Glutamatergic neuron (in vitro differentiated cells): ENCODE data around the gene EBNA1BP2. TPM values are rescaled to one million over a fixed set of nuclear protein-coding genes. Genes with fewer than 3 reads are reported as not detected.
"Not testable (repeated sequence)": the region's sequence is repeated elsewhere in the genome, so short reads cannot be mapped to it uniquely, and the experiment has no call there.

Source experiments
- DNase-seq: peaks from one replicate; pipeline ENCODE4 v3.0.0; 2022
- H3K27ac Mint-ChIP-seq: one replicate; pipeline ENCODE4 v1.8.0; 2020; ENCODE audit warnings: mild to moderate bottlenecking, mixed read lengths, inconsistent platforms; ENCODE audit not compliant: unreplicated experiment
- H3K27me3 Mint-ChIP-seq: one replicate; pipeline ENCODE4 v1.8.0; 2020; ENCODE audit warnings: mild to moderate bottlenecking, moderate library complexity, mixed read lengths, inconsistent platforms; ENCODE audit not compliant: unreplicated experiment
- H3K36me3 Mint-ChIP-seq: one replicate; pipeline ENCODE4 v1.8.0; 2020; ENCODE audit warnings: mild to moderate bottlenecking, mixed read lengths, inconsistent platforms; ENCODE audit not compliant: unreplicated experiment
- H3K4me1 Mint-ChIP-seq: one replicate; pipeline ENCODE4 v1.8.0; 2020; ENCODE audit warnings: mild to moderate bottlenecking, low read depth, mixed read lengths, inconsistent platforms; ENCODE audit not compliant: unreplicated experiment
- H3K4me3 Mint-ChIP-seq: one replicate; pipeline ENCODE4 v1.8.0; 2020; ENCODE audit warnings: mild to moderate bottlenecking, mixed read lengths, inconsistent platforms; ENCODE audit not compliant: unreplicated experiment
- H3K9me3 Mint-ChIP-seq: one replicate; pipeline ENCODE4 v1.8.0; 2020; ENCODE audit warnings: mild to moderate bottlenecking, moderate library complexity, mixed read lengths, inconsistent platforms; ENCODE audit not compliant: unreplicated experiment
- CTCF ChIP-seq: fragments of 200-600 bp; sonication (generic); IDR thresholded peaks from one replicate; pipeline ENCODE4 v1.5.0; 2021; ENCODE audit not compliant: partially characterized antibody, unreplicated experiment
- total RNA-seq: library from RNA; stranded (reverse); fragmentation: NEBNext Ultra II Directional; extraction: Animal tissue kit (Norgen Biotek cat#: 25700); gene quantifications from one replicate; pipeline ENCODE4 v1.2.1, GENCODE V29; 2021; ENCODE audit not compliant: unreplicated experiment

The EBNA1BP2 gene
- total RNA-seq, 1 donor from 2014 or later: 31.3 TPM

GRCh38 chr1:43143441-43143888, 28.6 kb downstream of the EBNA1BP2 start:
- DNase-seq: peak; percentile 26
- Mint-ChIP-seq H3K4me3 (no peak overlapping the region), H3K27me3 (peaks cover 2% of the 10 kb centered on the region), H3K9me3 (peaks cover 3% of the 10 kb centered on the region), H3K27ac (no peak overlapping the region), H3K36me3 (no peaks in the 10 kb centered on the region), H3K4me1 (no peaks in the 10 kb centered on the region)
- TF ChIP-seq CTCF: peak; percentile 61

- Mint-ChIP-seq H3K27me3 (peaks cover 2% of the 10 kb centered on the region), H3K4me1 (no peaks in the 10 kb centered on the region), H3K36me3 (no peaks in the 10 kb centered on the region), H3K9me3 (peaks cover 3% of the 10 kb centered on the region), H3K4me3 (no peak overlapping the region), H3K27ac (no peak overlapping the region)
- no peak for TF ChIP-seq CTCF
- DNase-seq: no peak
Observed at GRCh38 chr1:43140583-43140982, 31.5 kb downstream of the EBNA1BP2 start.

- H3K9me3 Mint-ChIP-seq: peaks cover 3% of the 10 kb centered on the region
- H3K36me3 Mint-ChIP-seq: no peaks in the 10 kb centered on the region
- peaks cover 2% of the 10 kb centered on the region for H3K27me3 Mint-ChIP-seq
- no peaks in the 10 kb centered on the region for H3K4me1 Mint-ChIP-seq
- no peak for TF ChIP-seq CTCF
- H3K27ac Mint-ChIP-seq: no peak overlapping the region
- H3K4me3 Mint-ChIP-seq: no peak overlapping the region
- no peak for DNase-seq
Observed at GRCh38 chr1:43140010-43140409, 32.1 kb downstream of the EBNA1BP2 start.

- not testable (repeated sequence) for H3K36me3 Mint-ChIP-seq, H3K4me1 Mint-ChIP-seq
Observed at GRCh38 chr1:43139295-43139694, 32.8 kb downstream of the EBNA1BP2 start.

GRCh38 chr1:43137445-43138052, 34.5 kb downstream of the EBNA1BP2 start:
- H3K4me3 Mint-ChIP-seq: no peak overlapping the region
- no peak overlapping the region for H3K27ac Mint-ChIP-seq
- no peaks in the 10 kb centered on the region for H3K4me1 Mint-ChIP-seq
- H3K27me3 Mint-ChIP-seq: no peaks in the 10 kb centered on the region
- no peak for DNase-seq
- TF ChIP-seq CTCF: no peak
- H3K9me3 Mint-ChIP-seq: peaks cover 3% of the 10 kb centered on the region
- no peaks in the 10 kb centered on the region for H3K36me3 Mint-ChIP-seq

More at GRCh38 chr1:43139295-43139694, 32.8 kb downstream of the EBNA1BP2 start:
- H3K4me3 Mint-ChIP-seq, DNase-seq, H3K27ac Mint-ChIP-seq, H3K27me3 Mint-ChIP-seq, H3K9me3 Mint-ChIP-seq: not testable (repeated sequence)
